Stimulated activated CD8-positive, alpha-beta memory T cell treated with anti-CD3 and anti-CD28 coated beads, Interleukin-2, amount 100 ng/mL, for 48 hours (primary cell): ENCODE data around the gene SMARCAL1.

Experiments used
- DNase-seq, 2 donors: peaks; one replicate each; pipeline ENCODE4 v3.0.0-alpha.2; 2020; ENCODE audit warnings: low read depth in 2 of 2

The SMARCAL1 gene

GRCh38 chr2:216428618-216429350 is 16.5 kb downstream of the SMARCAL1 start:
- no peak for DNase-seq

- DNase-seq = no peak
Observed at GRCh38 chr2:216429428-216429827, 17.1 kb downstream of the SMARCAL1 start.

- no peak for DNase-seq
Observed at GRCh38 chr2:216430811-216431530, 18.7 kb downstream of the SMARCAL1 start.

GRCh38 chr2:216431531-216431856 is 19.2 kb downstream of the SMARCAL1 start:
- DNase-seq = no peak

- no peak for DNase-seq
Observed at GRCh38 chr2:216436383-216436782, 24.1 kb downstream of the SMARCAL1 start.

GRCh38 chr2:216441308-216442010 is 29.2 kb downstream of the SMARCAL1 start:
- no peak for DNase-seq

- DNase-seq = no peak
Observed at GRCh38 chr2:216445501-216445900, 33.2 kb downstream of the SMARCAL1 start.

GRCh38 chr2:216446343-216446742 is 34.1 kb downstream of the SMARCAL1 start:
- DNase-seq = no peak

GRCh38 chr2:216447293-216447692 is 35.0 kb downstream of the SMARCAL1 start:
- no peak for DNase-seq

- no peak for DNase-seq
Observed at GRCh38 chr2:216448829-216449228, 36.5 kb downstream of the SMARCAL1 start.

GRCh38 chr2:216450346-216450745 is 38.1 kb downstream of the SMARCAL1 start:
- no peak for DNase-seq

- no peak for DNase-seq
Observed at GRCh38 chr2:216450784-216451183, 38.5 kb downstream of the SMARCAL1 start.

GRCh38 chr2:216453955-216454614 is 41.8 kb downstream of the SMARCAL1 start:
- DNase-seq = no peak

GRCh38 chr2:216463148-216463547 is 50.9 kb downstream of the SMARCAL1 start:
- DNase-seq = no peak

GRCh38 chr2:216464104-216464720 is 51.9 kb downstream of the SMARCAL1 start:
- DNase-seq = no peak

- DNase-seq = no peak
Observed at GRCh38 chr2:216465579-216466195, 53.4 kb downstream of the SMARCAL1 start.

- DNase-seq = no peak
Observed at GRCh38 chr2:216467845-216468244, 55.6 kb downstream of the SMARCAL1 start.

- no peak for DNase-seq
Observed at GRCh38 chr2:216469661-216470060, 57.4 kb downstream of the SMARCAL1 start.

- no peak for DNase-seq
Observed at GRCh38 chr2:216473187-216473586, 60.9 kb downstream of the SMARCAL1 start.

GRCh38 chr2:216474925-216475670 is 62.8 kb downstream of the SMARCAL1 start:
- no peak for DNase-seq

- DNase-seq = no peak
Observed at GRCh38 chr2:216475767-216476166, 63.5 kb downstream of the SMARCAL1 start.
